Effector memory CD8-positive, alpha-beta T cell (primary cell): Measurements from ENCODE around the gene TMEM131.

Source experiments
- ATAC-seq: fragments of 150-1000 bp; cut with Tn5 transposase; replicated peaks from 2 replicates; pipeline ENCODE4 v1.10.0; 2021; ENCODE audit warnings: mild to moderate bottlenecking, moderate library complexity
- DNase-seq, 3 experiments: peaks; one replicate each; pipeline ENCODE4 v3.0.0; 2021
- H3K27ac Mint-ChIP-seq, 2 donors: one replicate each; pipeline ENCODE4 v1.8.0; 2022; ENCODE audit warnings: mild to moderate bottlenecking in 2 of 2, mixed read lengths in 2 of 2, moderate library complexity in 2 of 2
- H3K27me3 Mint-ChIP-seq, 2 donors: one replicate each; pipeline ENCODE4 v1.8.0; 2022; ENCODE audit warnings: mixed read lengths in 2 of 2
- H3K36me3 Mint-ChIP-seq: one replicate; pipeline ENCODE4 v1.8.0; 2022; ENCODE audit warnings: mild to moderate bottlenecking, moderate library complexity, mixed read lengths; ENCODE audit not compliant: insufficient read depth
- H3K4me1 Mint-ChIP-seq, 2 donors: one replicate each; pipeline ENCODE4 v1.8.0; 2022; ENCODE audit warnings: low read depth in 2 of 2, mixed read lengths in 2 of 2
- H3K4me3 Mint-ChIP-seq, 2 donors: one replicate each; pipeline ENCODE4 v1.8.0; 2022; ENCODE audit warnings: mild to moderate bottlenecking in 2 of 2, mixed read lengths in 2 of 2, moderate library complexity in 2 of 2
- H3K9me3 Mint-ChIP-seq, 2 donors: one replicate each; pipeline ENCODE4 v1.8.0; 2022; ENCODE audit warnings: mixed read lengths in 2 of 2

Gene TMEM131

GRCh38 chr2:98013407-98014042 lies 17.8 kb upstream of the TMEM131 start:
- no peaks in the 10 kb centered on the region for H3K9me3 Mint-ChIP-seq
- DNase-seq (no peak), ATAC-seq (no peak)
- peaks cover 3 to 4% of the 10 kb centered on the region in 2 donors for H3K4me1 Mint-ChIP-seq
- no peak overlapping the region for H3K27ac Mint-ChIP-seq
- peaks cover 20 to 30% of the 10 kb centered on the region in 2 donors for H3K27me3 Mint-ChIP-seq
- no peak overlapping the region for H3K4me3 Mint-ChIP-seq
- H3K36me3 Mint-ChIP-seq, result no peaks in the 10 kb centered on the region

GRCh38 chr2:98012561-98012991 lies 16.8 kb upstream of the TMEM131 start:
- peak; percentile 47 for ATAC-seq
- Mint-ChIP-seq H3K27me3 (peaks cover 20 to 30% of the 10 kb centered on the region in 2 donors), H3K27ac (no peak overlapping the region), H3K36me3 (no peaks in the 10 kb centered on the region), H3K9me3 (no peaks in the 10 kb centered on the region), H3K4me1 (peaks cover 3 to 4% of the 10 kb centered on the region in 2 donors), H3K4me3 (no peak overlapping the region)
- no peak for DNase-seq

GRCh38 chr2:98009887-98010760 lies 14.4 kb upstream of the TMEM131 start:
- Mint-ChIP-seq H3K4me3 (no peak overlapping the region), H3K4me1 (peaks cover 3 to 4% of the 10 kb centered on the region in 2 donors)

GRCh38 chr2:98008415-98008814 lies 12.7 kb upstream of the TMEM131 start:
- ATAC-seq (no peak), DNase-seq (no peak)
- H3K27ac Mint-ChIP-seq, result no peak overlapping the region
- H3K4me3 Mint-ChIP-seq, result no peak overlapping the region
- no peaks in the 10 kb centered on the region for H3K27me3 Mint-ChIP-seq
- no peaks in the 10 kb centered on the region for H3K36me3 Mint-ChIP-seq
- H3K4me1 Mint-ChIP-seq, result peaks cover 0 to under 1% of the 10 kb centered on the region in 2 donors
- no peaks in the 10 kb centered on the region for H3K9me3 Mint-ChIP-seq

More at GRCh38 chr2:98009887-98010760, 14.4 kb upstream of the TMEM131 start:
- DNase-seq, result no peak
- Mint-ChIP-seq H3K36me3 (no peaks in the 10 kb centered on the region), H3K27me3 (peaks cover 6 to 8% of the 10 kb centered on the region in 2 donors), H3K9me3 (no peaks in the 10 kb centered on the region), H3K27ac (no peak overlapping the region)
- ATAC-seq, result no peak

GRCh38 chr2:98006378-98006777 lies 10.6 kb upstream of the TMEM131 start:
- H3K27me3 Mint-ChIP-seq, result no peaks in the 10 kb centered on the region
- no peaks in the 10 kb centered on the region for H3K36me3 Mint-ChIP-seq
- no peaks in the 10 kb centered on the region for H3K4me1 Mint-ChIP-seq
- DNase-seq, result no peak
- no peak overlapping the region for H3K4me3 Mint-ChIP-seq
- no peak overlapping the region for H3K27ac Mint-ChIP-seq
- H3K9me3 Mint-ChIP-seq, result no peaks in the 10 kb centered on the region
- ATAC-seq, result no peak

GRCh38 chr2:98004613-98005012 lies 8.9 kb upstream of the TMEM131 start:
- no peaks in the 10 kb centered on the region for H3K9me3 Mint-ChIP-seq
- H3K4me1 Mint-ChIP-seq, result no peaks in the 10 kb centered on the region
- no peaks in the 10 kb centered on the region for H3K27me3 Mint-ChIP-seq
- ATAC-seq (no peak), DNase-seq (no peak)
- H3K4me3 Mint-ChIP-seq, result no peak overlapping the region
- H3K27ac Mint-ChIP-seq, result no peak overlapping the region
- no peaks in the 10 kb centered on the region for H3K36me3 Mint-ChIP-seq

GRCh38 chr2:98004047-98004446 lies 8.3 kb upstream of the TMEM131 start:
- no peak for ATAC-seq
- H3K4me3 Mint-ChIP-seq, result no peak overlapping the region
- no peak overlapping the region for H3K27ac Mint-ChIP-seq
- no peaks in the 10 kb centered on the region for H3K27me3 Mint-ChIP-seq
- no peaks in the 10 kb centered on the region for H3K36me3 Mint-ChIP-seq
- no peaks in the 10 kb centered on the region for H3K4me1 Mint-ChIP-seq
- H3K9me3 Mint-ChIP-seq, result no peaks in the 10 kb centered on the region
- no peak for DNase-seq

GRCh38 chr2:97999536-97999935 lies 3.8 kb upstream of the TMEM131 start:
- ATAC-seq (no peak), DNase-seq (no peak)
- Mint-ChIP-seq H3K4me3 (no peak overlapping the region), H3K9me3 (no peaks in the 10 kb centered on the region), H3K27me3 (no peaks in the 10 kb centered on the region), H3K4me1 (peaks cover 3 to 5% of the 10 kb centered on the region in 2 donors), H3K27ac (no peak overlapping the region), H3K36me3 (peaks cover 4% of the 10 kb centered on the region)

- H3K9me3 Mint-ChIP-seq, result no peaks in the 10 kb centered on the region
- peaks cover 5% of the 10 kb centered on the region for H3K36me3 Mint-ChIP-seq
- H3K4me3 Mint-ChIP-seq, result no peak overlapping the region
- H3K27ac Mint-ChIP-seq, result no peak overlapping the region
- H3K27me3 Mint-ChIP-seq, result no peaks in the 10 kb centered on the region
- DNase-seq (no peak), ATAC-seq (no peak)
- H3K4me1 Mint-ChIP-seq, result peaks cover 10 to 16% of the 10 kb centered on the region in 2 donors
These were observed 2.8 kb upstream of the TMEM131 start for GRCh38 chr2:97998431-97999005.

GRCh38 chr2:97997784-97998392 lies 2.1 kb upstream of the TMEM131 start:
- Mint-ChIP-seq H3K4me1 (peaks cover 15 to 22% of the 10 kb centered on the region in 2 donors), H3K36me3 (peaks cover 5% of the 10 kb centered on the region), H3K27ac (no peak overlapping the region), H3K9me3 (no peaks in the 10 kb centered on the region), H3K4me3 (no peak overlapping the region), H3K27me3 (no peaks in the 10 kb centered on the region)
- DNase-seq, result no peak
- no peak for ATAC-seq

- Mint-ChIP-seq H3K4me1 (peaks cover 20 to 30% of the 10 kb centered on the region in 2 donors), H3K27ac (peak overlapping the region; percentile 52 to 79), H3K4me3 (peak overlapping the region; percentile 79 to 86), H3K27me3 (no peaks in the 10 kb centered on the region), H3K9me3 (no peaks in the 10 kb centered on the region), H3K36me3 (peaks cover 5% of the 10 kb centered on the region)
- no peak for DNase-seq
- no peak for ATAC-seq
These were observed 931 bp upstream of the TMEM131 start for GRCh38 chr2:97996679-97997078.

- peaks cover 5% of the 10 kb centered on the region for H3K36me3 Mint-ChIP-seq
- peak; percentile 40 to 49 (median 42) for DNase-seq
- ATAC-seq, result peak; percentile 20
- peak overlapping the region; percentile 86 to 88 for H3K4me3 Mint-ChIP-seq
- H3K4me1 Mint-ChIP-seq, result peaks cover 27 to 39% of the 10 kb centered on the region in 2 donors
- H3K27me3 Mint-ChIP-seq, result no peaks in the 10 kb centered on the region
- no peaks in the 10 kb centered on the region for H3K9me3 Mint-ChIP-seq
- H3K27ac Mint-ChIP-seq, result peak overlapping the region; percentile 86
These were observed 568 bp downstream of the TMEM131 start for GRCh38 chr2:97995026-97995733.

- peak overlapping the region; percentile 86 for H3K27ac Mint-ChIP-seq
- H3K4me1 Mint-ChIP-seq, result peaks cover 27 to 44% of the 10 kb centered on the region in 2 donors
- H3K27me3 Mint-ChIP-seq, result no peaks in the 10 kb centered on the region
- DNase-seq (no peak), ATAC-seq (no peak)
- H3K4me3 Mint-ChIP-seq, result peak overlapping the region; percentile 81 to 88
- H3K36me3 Mint-ChIP-seq, result peaks cover 5% of the 10 kb centered on the region
- H3K9me3 Mint-ChIP-seq, result no peaks in the 10 kb centered on the region
These were observed 1.3 kb downstream of the TMEM131 start for GRCh38 chr2:97994476-97994875.
